GM19328 (cell line): Measurements from ENCODE around the gene FGF12.

Experiments
- ATAC-seq: cut with Tn5 transposase; IDR thresholded peaks from one replicate; pipeline ENCODE4 v1.9.1; 2021; ENCODE audit warnings: mild to moderate bottlenecking, moderate library complexity; ENCODE audit not compliant: unreplicated experiment

Gene FGF12

DNA sequence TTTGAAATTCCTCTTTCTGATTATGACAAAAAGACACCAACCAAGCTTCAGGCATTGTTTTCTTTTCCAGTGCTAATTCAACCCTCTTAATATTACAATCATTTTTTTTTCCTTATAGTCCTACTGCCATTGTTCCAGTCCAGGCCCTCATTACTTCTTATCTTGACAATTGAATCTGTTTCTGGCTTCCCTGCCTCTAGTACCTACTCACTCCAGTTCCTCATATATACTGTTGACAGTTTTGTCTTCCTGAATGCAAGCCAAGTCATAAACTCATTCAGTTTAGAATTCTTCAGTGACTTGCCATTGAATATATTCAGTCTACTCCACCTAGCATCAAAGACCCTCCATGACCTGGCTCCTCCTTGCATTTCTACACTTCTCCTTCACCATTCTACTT lies 507.4 kb downstream of the FGF12 start:
- ATAC-seq = no peak

DNA sequence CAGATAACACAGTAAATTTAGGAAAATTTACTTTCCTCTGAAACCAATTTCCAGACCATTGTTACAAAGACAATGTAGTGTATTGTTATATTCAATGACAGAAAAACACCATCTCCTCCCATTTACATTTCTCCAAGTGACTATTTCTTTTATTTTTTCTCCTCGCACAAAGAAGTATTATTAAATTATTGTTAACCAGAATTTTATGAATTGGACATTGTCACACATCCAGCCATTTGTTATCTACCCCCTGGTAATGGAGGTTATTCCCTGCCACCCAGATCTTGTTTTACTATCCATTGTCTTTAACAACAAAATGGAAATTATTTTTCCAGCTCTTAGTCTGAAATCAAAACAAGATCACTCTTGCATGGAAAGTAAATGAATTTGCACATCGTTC lies 511.3 kb downstream of the FGF12 start:
- ATAC-seq = no peak

GRCh38 chr3:192212979-192213378 lies 514.4 kb downstream of the FGF12 start:
- ATAC-seq = no peak

GRCh38 chr3:192212335-192212734 lies 515.0 kb downstream of the FGF12 start:
- ATAC-seq = no peak

GRCh38 chr3:192207651-192208050 lies 519.7 kb downstream of the FGF12 start:
- no peak for ATAC-seq

DNA sequence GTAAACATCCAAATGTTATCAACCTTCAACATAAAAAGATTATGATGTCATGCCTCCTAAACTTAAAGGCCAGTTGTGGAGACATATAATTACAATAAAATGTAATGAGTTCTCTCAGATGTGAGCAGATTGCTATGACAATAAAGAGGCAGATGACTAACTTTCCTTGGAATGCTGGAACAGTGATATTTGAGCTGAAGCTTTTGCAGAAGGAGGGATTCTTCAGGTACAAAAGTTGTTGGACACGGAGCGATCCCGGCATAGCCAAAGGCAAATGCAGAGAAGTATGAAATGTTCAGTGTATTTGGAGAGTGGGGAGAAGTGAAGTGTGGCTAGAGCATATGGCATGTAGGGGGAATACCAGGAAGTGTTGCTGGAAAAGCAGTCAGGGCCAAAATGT lies 520.1 kb downstream of the FGF12 start:
- ATAC-seq = no peak

- ATAC-seq = no peak
Measured at GRCh38 chr3:192194085-192194484, 533.3 kb downstream of the FGF12 start.

DNA sequence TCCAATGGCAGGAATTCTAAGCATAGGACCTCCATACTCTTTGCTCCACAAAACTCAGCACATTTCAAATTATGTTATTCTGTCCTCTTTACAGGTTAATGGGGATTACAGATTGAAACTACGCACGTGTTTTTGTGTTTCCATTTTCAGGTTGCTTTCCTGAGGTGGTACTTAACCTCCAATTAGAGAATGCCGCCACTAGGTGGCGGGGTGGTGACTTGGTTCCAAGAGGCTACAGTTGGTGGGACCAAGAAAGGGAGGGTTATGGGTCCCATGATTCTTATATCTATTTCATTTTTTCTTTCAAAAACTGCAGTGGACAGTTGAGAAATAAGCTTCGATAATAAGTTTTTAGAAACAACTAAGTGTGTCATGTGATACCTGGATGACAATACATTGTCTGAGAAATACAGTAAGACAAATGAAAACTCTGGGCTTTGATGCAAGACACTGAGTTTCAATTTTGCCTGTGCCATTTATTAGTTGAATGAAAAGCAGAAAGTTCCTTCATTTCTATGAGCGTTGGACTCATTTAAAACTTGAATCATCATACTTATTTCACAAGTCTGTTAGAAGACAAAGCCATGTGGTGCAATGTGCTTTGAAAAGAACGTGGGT lies 539.0 kb downstream of the FGF12 start:
- ATAC-seq = peak; percentile 88

GRCh38 chr3:192187485-192188051 lies 539.8 kb downstream of the FGF12 start:
- ATAC-seq = no peak

DNA sequence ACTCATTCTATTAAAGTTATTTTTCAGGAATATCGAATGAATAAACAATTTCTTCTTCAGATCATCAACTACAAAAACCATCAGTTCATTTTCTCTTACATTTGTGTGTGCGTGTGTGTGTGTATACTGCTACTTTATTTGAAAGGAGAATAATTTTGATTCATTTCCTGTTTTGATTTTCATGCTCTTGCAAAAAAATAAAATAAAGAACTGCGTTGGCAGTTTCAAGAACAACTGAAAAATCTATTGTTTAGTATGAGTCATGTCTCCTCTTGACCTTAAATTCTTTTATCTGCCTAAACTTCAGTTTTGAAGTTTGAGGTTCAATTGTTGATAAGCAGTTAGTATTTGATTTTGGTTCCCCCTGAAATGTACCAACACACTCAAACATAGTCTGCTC lies 540.8 kb downstream of the FGF12 start:
- no peak for ATAC-seq

- ATAC-seq = no peak
Measured at GRCh38 chr3:192186045-192186444, 541.3 kb downstream of the FGF12 start.

DNA sequence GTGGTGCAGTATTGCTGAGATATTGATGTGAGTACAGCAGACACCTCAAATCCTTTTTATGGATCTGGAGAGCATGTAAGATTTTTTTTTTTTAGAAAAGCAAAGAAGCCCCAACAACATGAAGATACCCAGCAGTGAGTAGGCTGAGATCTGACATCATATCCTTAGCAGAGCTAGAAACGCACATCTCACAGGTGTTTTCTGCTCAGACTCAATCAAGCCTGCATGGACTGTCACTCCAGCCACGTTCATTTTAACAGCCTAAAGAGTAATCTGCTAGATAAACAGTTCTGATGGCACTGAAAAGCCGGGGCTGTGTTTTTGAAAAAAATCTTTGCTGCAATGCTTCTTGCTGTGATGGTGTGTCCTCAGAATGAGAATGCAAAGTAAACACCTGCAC lies 544.2 kb downstream of the FGF12 start:
- ATAC-seq = no peak

DNA sequence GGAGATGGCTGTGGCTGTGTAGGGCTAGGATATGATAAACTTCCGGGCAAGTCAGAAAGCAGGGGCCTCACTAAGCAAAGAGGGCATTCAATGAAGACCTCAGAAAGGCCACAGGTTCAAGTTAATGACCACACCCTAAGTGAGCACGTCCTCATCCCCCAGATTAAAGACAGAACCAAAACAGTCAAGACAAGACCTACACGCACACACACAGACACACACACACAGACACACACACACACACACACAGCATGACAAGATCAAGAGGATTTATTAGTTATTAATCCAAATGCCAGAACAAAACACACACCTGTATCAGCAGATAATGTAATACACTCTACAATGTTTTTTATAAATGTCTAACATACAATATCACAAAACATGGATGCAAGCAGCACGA lies 546.2 kb downstream of the FGF12 start:
- no peak for ATAC-seq

DNA sequence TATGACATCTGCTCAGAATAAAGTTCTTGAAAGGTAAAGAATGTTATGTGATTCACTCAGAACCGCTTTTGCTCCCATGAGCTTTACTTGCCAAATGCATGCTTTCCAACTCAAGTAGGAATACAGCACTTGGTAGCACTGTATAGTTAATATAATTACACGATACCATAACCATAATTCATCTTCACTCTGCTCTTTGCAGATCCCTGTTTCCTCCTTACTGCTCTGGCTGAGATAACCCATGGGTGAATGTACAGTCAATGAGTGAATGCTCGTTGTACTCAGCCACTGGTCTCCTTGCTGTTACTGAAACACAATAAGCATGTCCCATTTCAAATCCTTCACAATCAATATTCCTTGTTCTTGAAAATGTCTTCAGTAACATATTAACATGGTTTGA lies 550.0 kb downstream of the FGF12 start:
- ATAC-seq = no peak

- no peak for ATAC-seq
Measured at GRCh38 chr3:192174283-192174682, 553.1 kb downstream of the FGF12 start.

DNA sequence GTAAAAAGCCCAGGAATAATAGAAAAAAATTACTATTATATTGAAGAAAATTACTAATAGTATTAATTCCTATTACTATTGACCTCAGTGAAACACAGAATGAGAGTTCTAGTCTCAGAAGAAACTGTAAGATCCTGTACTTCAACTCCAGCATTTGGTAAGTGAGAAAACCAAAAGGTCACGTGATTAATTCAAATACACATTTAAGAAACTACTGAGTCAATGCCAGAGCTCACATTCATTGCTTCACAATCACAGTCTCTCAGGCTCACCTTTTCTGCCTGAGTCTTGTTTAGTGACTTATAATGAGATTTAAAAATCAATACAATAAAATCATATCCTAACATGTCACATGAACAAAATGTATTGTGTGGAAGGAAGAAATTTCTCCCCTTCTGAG lies 556.1 kb downstream of the FGF12 start:
- ATAC-seq = no peak

DNA sequence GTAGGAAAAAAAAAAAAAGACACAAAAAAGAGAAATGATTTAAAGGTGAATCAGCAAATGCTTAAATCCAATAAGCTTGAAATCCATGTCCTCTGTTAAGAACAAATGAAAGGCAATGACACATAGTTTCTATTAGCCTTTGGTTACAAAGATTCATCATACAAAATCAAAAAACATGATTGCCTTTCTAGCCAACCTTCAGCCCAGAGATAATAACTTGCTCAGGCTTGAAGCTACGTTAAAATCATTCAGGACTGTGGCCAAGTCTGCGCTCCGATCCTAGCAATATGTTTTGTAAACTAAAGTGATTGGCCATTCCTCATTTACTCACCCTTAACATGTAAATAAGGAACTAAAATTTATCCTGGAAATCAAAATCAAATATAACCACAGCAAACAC lies 556.7 kb downstream of the FGF12 start:
- ATAC-seq = no peak

GRCh38 chr3:192170031-192170430 lies 557.3 kb downstream of the FGF12 start:
- ATAC-seq = no peak

DNA sequence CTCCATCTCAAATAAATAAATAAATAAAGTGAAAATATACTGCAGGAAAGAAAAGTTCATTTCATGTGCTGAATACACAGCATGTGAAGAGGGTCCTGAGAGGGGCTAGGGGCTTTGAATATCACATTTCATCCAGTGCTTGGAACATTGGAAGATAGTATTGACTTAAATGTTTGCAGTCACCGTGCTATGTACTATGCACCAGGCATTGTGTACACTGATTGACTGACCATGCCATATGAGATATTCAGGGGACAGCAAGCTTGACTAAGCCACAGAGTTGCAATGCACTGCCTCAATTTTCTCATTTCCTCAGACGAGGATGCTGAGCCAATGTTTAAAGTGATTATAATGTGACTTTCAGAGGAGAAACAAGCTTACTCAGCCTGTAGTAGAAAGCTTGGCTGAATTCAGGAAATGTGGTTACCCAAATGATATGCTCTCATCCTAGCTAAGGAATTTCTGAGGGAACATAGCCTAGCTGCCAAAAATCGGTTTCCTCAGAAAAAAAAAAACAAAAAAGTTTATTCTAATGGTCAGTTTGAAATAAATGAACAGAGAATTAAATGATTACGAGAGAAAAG lies 557.9 kb downstream of the FGF12 start:
- ATAC-seq = no peak

GRCh38 chr3:192168202-192168601 lies 559.1 kb downstream of the FGF12 start:
- no peak for ATAC-seq

DNA sequence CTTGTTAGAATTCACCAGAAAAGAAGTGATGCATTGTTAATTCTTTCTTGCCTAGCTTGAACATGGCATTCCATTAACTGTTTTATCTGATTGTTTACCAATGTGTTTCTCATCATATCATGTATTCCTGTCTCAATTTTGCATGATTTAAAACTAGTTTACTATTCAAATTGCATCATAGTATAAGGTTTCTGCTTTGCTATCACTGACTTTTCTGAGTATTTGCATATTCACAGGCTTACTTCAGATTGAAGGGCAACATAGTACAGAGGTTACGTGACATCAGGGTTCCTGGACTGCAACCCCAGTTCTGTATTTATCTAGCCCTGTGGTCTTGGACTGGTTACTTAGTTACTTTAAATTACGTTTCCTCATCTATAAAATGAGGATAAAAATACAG lies 561.8 kb downstream of the FGF12 start:
- no peak for ATAC-seq

GRCh38 chr3:192161661-192162060 lies 565.7 kb downstream of the FGF12 start:
- no peak for ATAC-seq

DNA sequence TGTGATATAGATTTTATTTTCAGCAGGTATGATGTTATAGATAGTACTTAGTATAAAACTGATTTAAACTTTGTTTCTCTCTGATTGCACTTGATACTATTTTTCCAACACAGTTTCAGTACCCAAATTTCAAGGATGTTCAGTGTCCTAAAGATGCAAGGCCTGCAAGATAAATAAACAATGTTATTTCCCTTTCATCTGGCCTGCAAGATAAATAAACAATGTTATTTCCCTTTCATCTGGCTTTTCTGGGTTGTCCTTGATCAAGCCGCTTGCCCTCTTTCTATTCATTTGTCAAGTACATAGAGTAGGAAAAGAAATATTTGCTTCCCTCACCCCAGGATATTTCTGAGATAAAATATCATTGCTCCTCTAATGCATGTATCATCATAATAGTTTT lies 571.0 kb downstream of the FGF12 start:
- no peak for ATAC-seq
